Measurements from ENCODE around the gene TMEM213. TPM values are rescaled to one million over a fixed set of nuclear protein-coding genes. Genes with fewer than 3 reads are reported as not detected.

Gene TMEM213
- total and polyA plus RNA-seq, 8 donors: 0.07 to 0.30 (median 0.16) TPM; not detected in 3

DNA sequence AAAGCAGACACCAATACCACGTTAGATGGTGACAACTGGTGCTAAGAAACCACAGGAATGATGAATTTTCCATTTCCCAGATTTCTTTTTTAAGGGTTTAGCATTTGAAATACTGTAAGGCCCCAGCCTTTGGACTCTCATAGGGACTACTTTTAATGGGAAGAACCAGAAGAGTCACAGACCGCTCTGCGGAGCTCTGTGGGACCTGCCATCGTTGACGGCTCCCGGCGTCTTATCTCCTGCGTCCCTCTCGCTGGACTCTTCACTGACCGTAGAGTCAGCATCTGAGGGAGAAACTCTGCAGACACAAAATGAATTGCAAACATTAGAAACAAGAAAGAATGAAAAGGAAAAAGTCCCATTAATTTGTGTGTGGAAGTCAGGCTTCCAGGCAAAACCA lies 81.6 kb downstream of the TMEM213 start:
- H3K4me1 ChIP-seq: no peaks in the 10 kb centered on the region
- FAIRE-seq (no peak), ATAC-seq (no peak), DNase-seq (no peak)
- no peak overlapping the region for H3K4me3 ChIP-seq
- H3K27me3 ChIP-seq: no peaks in the 10 kb centered on the region
- H3K36me3 ChIP-seq: peaks cover 0 to 24% (median 4%) of the 10 kb centered on the region in 3 donors
- intact Hi-C loops (cut with DNase I): no loop called here
- TF ChIP-seq, protein P1, sequence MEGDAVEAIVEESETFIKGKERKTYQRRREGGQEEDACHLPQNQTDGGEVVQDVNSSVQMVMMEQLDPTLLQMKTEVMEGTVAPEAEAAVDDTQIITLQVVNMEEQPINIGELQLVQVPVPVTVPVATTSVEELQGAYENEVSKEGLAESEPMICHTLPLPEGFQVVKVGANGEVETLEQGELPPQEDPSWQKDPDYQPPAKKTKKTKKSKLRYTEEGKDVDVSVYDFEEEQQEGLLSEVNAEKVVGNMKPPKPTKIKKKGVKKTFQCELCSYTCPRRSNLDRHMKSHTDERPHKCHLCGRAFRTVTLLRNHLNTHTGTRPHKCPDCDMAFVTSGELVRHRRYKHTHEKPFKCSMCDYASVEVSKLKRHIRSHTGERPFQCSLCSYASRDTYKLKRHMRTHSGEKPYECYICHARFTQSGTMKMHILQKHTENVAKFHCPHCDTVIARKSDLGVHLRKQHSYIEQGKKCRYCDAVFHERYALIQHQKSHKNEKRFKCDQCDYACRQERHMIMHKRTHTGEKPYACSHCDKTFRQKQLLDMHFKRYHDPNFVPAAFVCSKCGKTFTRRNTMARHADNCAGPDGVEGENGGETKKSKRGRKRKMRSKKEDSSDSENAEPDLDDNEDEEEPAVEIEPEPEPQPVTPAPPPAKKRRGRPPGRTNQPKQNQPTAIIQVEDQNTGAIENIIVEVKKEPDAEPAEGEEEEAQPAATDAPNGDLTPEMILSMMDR (IDR thresholded peaks at IDR 0.05): no peak
- H3K9me3 ChIP-seq: no peaks in the 10 kb centered on the region
- 84 to 88% methylated on average over 10 of the region's 10 CpGs for WGBS, 2 donors
- no peak overlapping the region for H3K27ac ChIP-seq

DNA sequence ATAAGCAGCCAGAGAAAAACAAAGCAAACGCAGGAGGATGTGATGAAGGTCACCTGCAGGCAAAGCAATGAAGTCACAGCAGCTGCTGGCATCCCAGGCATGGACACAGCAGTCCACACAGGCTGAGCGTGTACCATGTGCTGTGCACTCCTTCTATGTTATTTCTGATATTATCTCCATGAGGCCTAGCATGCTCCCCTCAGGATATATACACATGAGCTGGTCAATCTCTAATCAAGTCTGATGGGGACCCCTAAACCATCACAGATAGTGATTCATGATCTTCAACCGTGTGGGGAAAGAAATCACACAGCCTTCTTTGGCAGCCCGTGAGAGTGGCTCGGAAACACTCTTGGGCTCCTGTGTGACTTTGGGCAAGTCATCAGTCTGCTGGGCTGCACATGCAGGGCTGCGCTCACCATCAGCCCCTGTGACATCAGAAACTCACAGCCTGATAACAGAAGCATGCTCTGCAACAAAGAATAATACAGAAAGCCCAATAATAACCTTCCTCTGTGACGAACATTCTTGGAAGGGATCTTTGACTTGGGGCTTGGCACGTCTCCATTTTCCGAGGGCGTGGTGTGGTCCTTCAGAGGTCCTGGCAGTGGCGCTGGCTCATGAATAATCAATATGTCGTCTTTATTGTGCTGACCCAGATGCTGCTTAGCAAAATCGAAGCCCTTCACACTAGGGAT lies 83.2 kb downstream of the TMEM213 start:
- Histone ChIP-seq H3K27me3 (no peaks in the 10 kb centered on the region), H3K27ac (no peak overlapping the region), H3K4me1 (no peaks in the 10 kb centered on the region), H3K36me3 (peaks cover 0 to 24% (median 4%) of the 10 kb centered on the region in 3 donors), H3K4me3 (no peak overlapping the region), H3K9me3 (no peaks in the 10 kb centered on the region)
- TF ChIP-seq, protein P1 (IDR thresholded peaks at IDR 0.05): no peak
- FAIRE-seq: no peak
- intact Hi-C loops (cut with DNase I): loop anchor here in 2 of 3 donors (10.0 kb wide), 2 partner anchors 104 to 194 kb away; partner anchors contain the start of gene KIAA1549 (in 2 of the 2)
- no peak for DNase-seq
- WGBS, 2 donors: 72 to 77% methylated on average over 13 of the region's 13 CpGs
- no peak for ATAC-seq

DNA sequence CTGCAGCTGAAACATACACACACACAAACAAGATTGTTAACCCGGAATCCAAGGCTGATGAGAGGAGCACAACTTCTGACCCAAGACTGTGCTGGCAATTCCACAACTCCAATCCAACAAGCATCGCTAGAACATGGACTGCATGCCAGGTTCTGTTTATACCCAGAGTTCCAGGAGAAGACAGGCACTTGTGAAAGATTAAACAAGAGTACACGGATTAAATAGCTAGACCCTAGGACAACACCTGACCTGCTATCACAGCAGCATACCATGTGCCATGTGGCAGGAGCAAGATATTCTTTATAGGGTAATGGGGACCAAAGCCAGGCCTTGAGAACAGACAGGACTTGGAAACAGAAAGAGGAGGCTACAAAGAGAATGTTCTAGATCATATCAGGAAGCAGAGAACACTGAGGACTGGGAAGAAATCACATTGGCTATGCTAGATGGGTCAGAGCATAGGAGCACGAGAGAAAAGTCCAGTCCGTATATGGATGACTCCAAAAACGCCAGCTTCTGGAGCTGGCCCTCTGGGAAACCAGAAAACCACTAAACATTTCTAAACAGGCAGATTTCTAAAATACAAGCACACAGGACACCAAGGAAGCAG lies 83.9 kb downstream of the TMEM213 start:
- H3K9me3 ChIP-seq: no peaks in the 10 kb centered on the region
- no peak for FAIRE-seq
- H3K4me3 ChIP-seq: no peak overlapping the region
- no peak for DNase-seq
- 71 to 74% methylated on average over 6 of the region's 6 CpGs for WGBS, 2 donors
- H3K36me3 ChIP-seq: peaks cover 0 to 24% (median 4%) of the 10 kb centered on the region in 3 donors
- no peaks in the 10 kb centered on the region for H3K27me3 ChIP-seq
- no peak for ATAC-seq
- TF ChIP-seq, protein P1 (IDR thresholded peaks at IDR 0.05): no peak
- intact Hi-C loops (cut with DNase I): loop anchor here in 2 of 3 donors (10.0 kb wide), 2 partner anchors 103 to 193 kb away; partner anchors contain the start of gene KIAA1549 (in 2 of the 2)
- H3K27ac ChIP-seq: no peak overlapping the region
- no peaks in the 10 kb centered on the region for H3K4me1 ChIP-seq

DNA sequence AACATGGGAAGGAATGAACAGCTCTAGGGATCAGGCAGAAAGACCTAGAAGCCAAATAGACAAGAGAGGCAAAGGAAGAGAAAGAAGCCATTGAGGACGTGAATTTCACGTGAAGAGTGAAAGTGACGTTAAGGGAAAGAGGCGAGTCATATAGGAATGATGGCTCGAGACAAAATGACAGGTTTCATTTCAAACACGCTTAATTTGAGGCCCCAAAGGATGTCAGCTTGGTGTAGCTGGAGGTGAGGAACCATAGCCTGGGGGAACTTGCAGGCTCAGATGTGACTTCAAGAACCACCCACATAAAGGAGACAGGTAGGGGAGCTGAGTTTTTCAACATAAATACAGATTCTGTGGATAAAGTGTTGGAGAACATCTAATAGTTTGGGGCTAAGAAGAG lies 84.5 kb downstream of the TMEM213 start:
- DNase-seq (no peak), ATAC-seq (no peak), FAIRE-seq (no peak)
- Histone ChIP-seq H3K36me3 (peaks cover 0 to 24% (median 4%) of the 10 kb centered on the region in 3 donors), H3K27me3 (no peaks in the 10 kb centered on the region), H3K9me3 (no peaks in the 10 kb centered on the region), H3K4me3 (no peak overlapping the region), H3K4me1 (no peaks in the 10 kb centered on the region), H3K27ac (no peak overlapping the region)
- 93 to 97% methylated on average over 6 of the region's 6 CpGs for WGBS, 2 donors
- TF ChIP-seq, protein P1 (IDR thresholded peaks at IDR 0.05): no peak
- intact Hi-C loops (cut with DNase I): loop anchor here in 2 of 3 donors (10.0 kb wide), 2 partner anchors 103 to 193 kb away; partner anchors contain the start of gene KIAA1549 (in 2 of the 2)

Data from pancreas (tissue), 10 donors.